Vagina (tissue), 2 donors: ENCODE results near the gene ZNF407.

Source experiments
- CTCF ChIP-seq, 3 experiments: fragments of 450-650 bp in 2 of 3; fragments of 200-600 bp in 1 of 3; sonication (generic) in 1 of 3; IDR thresholded peaks; one replicate each; pipeline ENCODE4 v1.5.1; 2017 to 2019; ENCODE audit warnings: antibody characterized with exemption in 3 of 3, mild to moderate bottlenecking in 2 of 3, moderate library complexity in 2 of 3
- POLR2A ChIP-seq, 2 donors: fragments of 450-650 bp; IDR thresholded peaks; one replicate each; pipeline ENCODE4 v1.6.1; 2017; ENCODE audit warnings: antibody characterized with exemption in 2 of 2, mild to moderate bottlenecking in 2 of 2, moderate library complexity in 2 of 2

DNA sequence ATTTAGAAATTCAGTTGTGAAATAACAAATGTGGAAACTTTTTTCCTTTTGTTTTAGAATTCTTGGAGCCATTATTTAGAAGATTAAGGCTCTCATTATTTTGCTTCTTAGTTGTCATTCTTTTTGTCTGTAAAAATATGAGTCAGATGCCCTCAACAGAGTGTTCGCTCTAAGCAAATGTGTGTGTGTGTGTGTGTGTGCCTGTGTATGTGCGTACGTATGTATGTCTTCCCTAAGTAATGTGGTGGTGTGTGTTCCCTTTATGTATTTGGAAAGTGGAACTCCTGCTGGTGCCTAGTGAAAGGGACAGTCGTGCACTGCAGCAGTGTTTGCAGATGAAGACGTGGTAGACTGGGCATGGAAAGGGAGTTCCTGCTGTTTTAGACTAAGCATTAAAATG, 27.5 kb downstream of the ZNF407 start:
- no peak for TF ChIP-seq CTCF (IDR thresholded peaks at IDR 0.05)
- no peak for TF ChIP-seq POLR2A (IDR thresholded peaks at IDR 0.05)
